Smooth muscle cell (in vitro differentiated cells): ENCODE results near the gene HSD3B2. TPM values are rescaled to one million over a fixed set of nuclear protein-coding genes. Genes with fewer than 3 reads are reported as not detected.

ENCODE experiments used
- DNase-seq: peaks from one replicate; lab custom pipeline; 2025; ENCODE audit not compliant: unreplicated experiment; lab: John Stamatoyannopoulos, UW
- H2AFZ ChIP-seq: fragments of 200-600 bp; sonication (generic); 2 replicates; pipeline ENCODE4 v1.6.0; 2016; ENCODE audit warnings: antibody characterized with exemption, low read depth, mild to moderate bottlenecking
- H3F3A ChIP-seq: fragments of 200-600 bp; sonication (generic); 2 replicates; pipeline ENCODE4 v1.6.0; 2017; ENCODE audit warnings: antibody characterized with exemption, low read depth
- H3K27ac ChIP-seq: fragments of 200-600 bp; sonication (generic); 2 replicates; pipeline ENCODE4 v1.5.1; 2016; ENCODE audit warnings: low read depth, mild to moderate bottlenecking
- H3K27me3 ChIP-seq: fragments of 200-600 bp; sonication (generic); 2 replicates; pipeline ENCODE4 v1.6.1; 2016; ENCODE audit warnings: low read depth, mild to moderate bottlenecking
- H3K36me3 ChIP-seq: fragments of 200-600 bp; sonication (generic); 2 replicates; pipeline ENCODE4 v1.5.1; 2016; ENCODE audit warnings: low read depth
- H3K4me1 ChIP-seq: fragments of 200-600 bp; sonication (generic); 2 replicates; pipeline ENCODE4 v1.5.1; 2016; ENCODE audit warnings: low read depth
- H3K4me2 ChIP-seq: fragments of 200-600 bp; sonication (generic); 2 replicates; pipeline ENCODE4 v1.6.0; 2016; ENCODE audit warnings: mild to moderate bottlenecking
- H3K4me3 ChIP-seq: fragments of 200-600 bp; sonication (generic); 2 replicates; pipeline ENCODE4 v1.5.1; 2016; ENCODE audit warnings: mild to moderate bottlenecking
- H3K79me2 ChIP-seq: fragments of 200-600 bp; sonication (generic); 2 replicates; pipeline ENCODE4 v1.6.0; 2016; ENCODE audit warnings: low read depth, mild to moderate bottlenecking
- H3K9ac ChIP-seq: fragments of 200-600 bp; sonication (generic); 2 replicates; pipeline ENCODE4 v1.6.0; 2016; ENCODE audit warnings: low read depth
- H3K9me3 ChIP-seq: fragments of 200-600 bp; sonication (generic); replicated peaks from 2 replicates; pipeline ENCODE4 v1.5.1; 2016; ENCODE audit warnings: low read depth
- H4K20me1 ChIP-seq: fragments of 200-600 bp; sonication (generic); 2 replicates; pipeline ENCODE4 v1.6.0; 2016; ENCODE audit warnings: low read depth
- WGBS: methylation state at CpG from one replicate; pipeline ENCODE4 v1.1.7; 2016; ENCODE audit warnings: low lambda C conversion rate; 5-methylcytosine and 5-hydroxymethylcytosine counted together
- polyA plus RNA-seq: library from polyadenylated mRNA; unstranded; fragments of >200 nt; fragmentation: Nextera tagmentation; extraction: Ambion mirVana; gene quantifications from 2 replicates; pipeline ENCODE4 v1.2.1, GENCODE V29; 2016
- total RNA-seq: library from RNA; depleted of rRNA; stranded (reverse); fragments of >200 nt; gene quantifications from 2 replicates; pipeline ENCODE4 v1.2.3, GENCODE V29; 2014
- TF ChIP-seq, protein P1 (sequence below): fragments of 200-600 bp; sonication (generic); IDR thresholded peaks from 2 replicates; pipeline ENCODE4 v1.5.1; 2017; ENCODE audit warnings: borderline replicate concordance, mild to moderate bottlenecking, antibody characterized with exemption; ENCODE audit not compliant: insufficient read depth, poor library complexity, severe bottlenecking

The HSD3B2 gene
- total and polyA plus RNA-seq, 2 experiments from 2014 or later = not detected

DNA sequence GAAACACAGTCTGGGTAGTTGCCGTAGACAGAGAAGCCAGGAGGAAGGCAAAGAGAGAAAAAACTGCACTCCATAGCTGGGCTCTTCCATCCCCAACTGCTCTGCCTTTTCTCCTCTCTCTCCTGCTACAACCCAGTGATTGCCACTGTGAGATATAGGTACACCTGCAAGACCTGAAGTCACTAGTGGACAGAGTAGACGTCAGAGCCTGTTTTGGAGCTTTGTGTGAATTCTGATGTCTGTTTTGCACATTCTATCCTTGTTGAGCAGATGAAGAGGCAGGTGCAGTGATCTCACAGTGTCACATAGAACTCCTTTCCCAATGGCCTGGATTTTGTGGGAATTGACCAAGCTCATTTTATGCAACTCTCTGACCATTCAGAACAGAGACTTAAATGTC, 44.2 kb upstream of the HSD3B2 start:
- Histone ChIP-seq H3K36me3 (no peaks in the 10 kb centered on the region), H3K27me3 (peaks cover 9% of the 10 kb centered on the region), H3F3A (peaks cover 5% of the 10 kb centered on the region), H3K79me2 (no peaks in the 10 kb centered on the region), H4K20me1 (no peaks in the 10 kb centered on the region), H2AFZ (no peak overlapping the region), H3K9me3 (no peaks in the 10 kb centered on the region), H3K4me1 (peaks cover 6% of the 10 kb centered on the region), H3K9ac (no peak overlapping the region), H3K4me3 (no peak overlapping the region), H3K4me2 (no peak overlapping the region), H3K27ac (no peak overlapping the region)
- TF ChIP-seq, protein P1, sequence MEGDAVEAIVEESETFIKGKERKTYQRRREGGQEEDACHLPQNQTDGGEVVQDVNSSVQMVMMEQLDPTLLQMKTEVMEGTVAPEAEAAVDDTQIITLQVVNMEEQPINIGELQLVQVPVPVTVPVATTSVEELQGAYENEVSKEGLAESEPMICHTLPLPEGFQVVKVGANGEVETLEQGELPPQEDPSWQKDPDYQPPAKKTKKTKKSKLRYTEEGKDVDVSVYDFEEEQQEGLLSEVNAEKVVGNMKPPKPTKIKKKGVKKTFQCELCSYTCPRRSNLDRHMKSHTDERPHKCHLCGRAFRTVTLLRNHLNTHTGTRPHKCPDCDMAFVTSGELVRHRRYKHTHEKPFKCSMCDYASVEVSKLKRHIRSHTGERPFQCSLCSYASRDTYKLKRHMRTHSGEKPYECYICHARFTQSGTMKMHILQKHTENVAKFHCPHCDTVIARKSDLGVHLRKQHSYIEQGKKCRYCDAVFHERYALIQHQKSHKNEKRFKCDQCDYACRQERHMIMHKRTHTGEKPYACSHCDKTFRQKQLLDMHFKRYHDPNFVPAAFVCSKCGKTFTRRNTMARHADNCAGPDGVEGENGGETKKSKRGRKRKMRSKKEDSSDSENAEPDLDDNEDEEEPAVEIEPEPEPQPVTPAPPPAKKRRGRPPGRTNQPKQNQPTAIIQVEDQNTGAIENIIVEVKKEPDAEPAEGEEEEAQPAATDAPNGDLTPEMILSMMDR = no peak
- WGBS = 89% methylated on average over 2 of the region's 2 CpGs
- no peak for DNase-seq

DNA sequence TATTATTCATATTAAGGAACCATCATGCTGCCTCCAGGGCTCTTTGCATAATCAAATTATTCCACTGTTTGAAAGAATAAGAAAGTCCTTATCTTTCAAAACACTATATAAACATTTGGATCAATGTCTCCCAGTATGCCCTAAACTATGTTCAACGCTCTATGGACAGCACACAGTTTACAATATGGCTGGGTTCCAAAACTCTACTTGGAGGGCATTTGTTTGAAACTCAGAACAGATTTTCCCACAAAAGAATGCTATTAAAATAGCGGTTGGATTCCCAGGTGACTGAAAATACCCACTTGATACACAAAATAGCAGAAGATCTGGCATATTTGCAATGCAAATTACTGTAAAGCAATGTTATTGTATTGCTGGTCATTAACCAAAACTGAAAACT, 43.1 kb upstream of the HSD3B2 start:
- no peak overlapping the region for H3K27ac ChIP-seq
- H3K4me3 ChIP-seq = no peak overlapping the region
- H2AFZ ChIP-seq = peak overlapping the region; percentile 23
- 79% methylated on average over 2 of the region's 2 CpGs for WGBS
- H3F3A ChIP-seq = peaks cover 5% of the 10 kb centered on the region
- no peak for DNase-seq
- TF ChIP-seq, protein P1 = no peak
- H3K79me2 ChIP-seq = no peaks in the 10 kb centered on the region
- H3K9me3 ChIP-seq = no peaks in the 10 kb centered on the region
- H3K4me1 ChIP-seq = peaks cover 6% of the 10 kb centered on the region
- H4K20me1 ChIP-seq = no peaks in the 10 kb centered on the region
- H3K36me3 ChIP-seq = no peaks in the 10 kb centered on the region
- H3K4me2 ChIP-seq = no peak overlapping the region
- peaks cover 9% of the 10 kb centered on the region for H3K27me3 ChIP-seq
- no peak overlapping the region for H3K9ac ChIP-seq

DNA sequence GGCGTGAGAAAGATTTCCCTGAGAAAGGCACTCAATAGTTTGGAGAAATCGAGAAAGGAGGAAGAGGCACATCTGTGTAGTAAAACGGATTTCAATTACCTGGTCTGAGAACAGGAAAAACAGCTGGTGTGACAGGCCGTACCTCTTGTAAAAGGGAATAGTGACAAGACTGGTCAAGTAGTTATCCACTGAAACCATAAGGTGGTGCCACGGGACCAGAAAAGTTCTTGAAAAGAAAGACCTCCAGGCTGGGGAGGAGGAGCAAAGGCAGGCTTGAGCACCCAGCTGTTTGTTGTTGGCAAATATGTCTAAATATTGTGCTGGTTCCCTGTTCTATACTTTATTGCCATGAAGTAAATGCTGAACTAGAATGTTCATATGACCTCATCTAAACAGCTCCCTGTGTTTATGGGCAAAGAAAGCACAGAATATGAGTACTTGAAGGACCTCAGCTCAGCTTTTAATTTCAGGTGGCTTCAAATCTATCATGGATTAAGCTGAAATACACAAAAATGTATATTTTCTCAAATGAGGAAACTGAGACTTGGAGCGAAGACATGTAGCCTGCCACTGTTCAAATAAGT, 42.4 kb upstream of the HSD3B2 start:
- TF ChIP-seq, protein P1 = peak; percentile 34
- peaks cover 9% of the 10 kb centered on the region for H3K27me3 ChIP-seq
- peak overlapping the region; percentile 23 for H2AFZ ChIP-seq
- no peak overlapping the region for H3K4me3 ChIP-seq
- H3K79me2 ChIP-seq = no peaks in the 10 kb centered on the region
- H3K9me3 ChIP-seq = no peaks in the 10 kb centered on the region
- H3K36me3 ChIP-seq = no peaks in the 10 kb centered on the region
- H3K4me1 ChIP-seq = peaks cover 6% of the 10 kb centered on the region
- peaks cover 5% of the 10 kb centered on the region for H3F3A ChIP-seq
- H4K20me1 ChIP-seq = no peaks in the 10 kb centered on the region
- H3K4me2 ChIP-seq = peak overlapping the region; percentile 29
- DNase-seq = no peak
- 37% methylated on average over 6 of the region's 6 CpGs for WGBS
- H3K27ac ChIP-seq = peak overlapping the region; percentile 71
- peak overlapping the region; percentile 17 for H3K9ac ChIP-seq

DNA sequence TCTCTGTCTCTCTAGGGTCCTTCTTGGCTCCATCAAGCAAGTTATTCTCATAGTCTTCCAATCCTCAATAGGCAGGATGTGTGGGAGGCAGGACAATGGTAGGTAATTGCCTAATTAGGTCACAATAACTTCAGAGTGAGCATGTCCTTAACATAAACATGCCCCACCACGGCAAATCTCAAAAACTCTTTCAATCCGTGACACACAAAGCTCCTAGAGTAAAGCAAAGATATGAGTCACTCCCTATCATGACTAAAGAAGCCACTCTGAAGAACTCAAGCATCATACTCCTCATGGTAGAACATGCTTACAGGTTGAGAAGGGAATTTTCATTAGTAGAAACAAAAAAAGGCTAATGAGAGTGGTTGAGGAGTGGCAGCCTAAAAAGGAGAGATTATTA, 41.5 kb upstream of the HSD3B2 start:
- Histone ChIP-seq H3F3A (peaks cover 5% of the 10 kb centered on the region), H3K4me2 (peak overlapping the region; percentile 29), H3K4me1 (peaks cover 6% of the 10 kb centered on the region), H3K27me3 (peaks cover 9% of the 10 kb centered on the region), H3K27ac (peak overlapping the region; percentile 71), H3K9ac (peak overlapping the region; percentile 17), H3K79me2 (no peaks in the 10 kb centered on the region), H3K9me3 (no peaks in the 10 kb centered on the region), H3K36me3 (no peaks in the 10 kb centered on the region), H4K20me1 (no peaks in the 10 kb centered on the region), H2AFZ (no peak overlapping the region), H3K4me3 (no peak overlapping the region)
- TF ChIP-seq, protein P1 = no peak
- 3% methylated on average over 2 of the region's 2 CpGs for WGBS
- no peak for DNase-seq
